GM12878 (cell line): Measurements from ENCODE around the gene ADGRG1.
"Not testable (repeated sequence)": the region's sequence is repeated elsewhere in the genome, so short reads cannot be mapped to it uniquely, and the experiment has no call there.

Experiments
- BHLHE40 ChIP-seq, 2 experiments: fragments of 450-650 bp in 1 of 2; IDR thresholded peaks; 2 replicates each; pipeline ENCODE4 v1.6.1; 2011 to 2017; ENCODE audit warnings: low read depth in 2 of 2, borderline replicate concordance in 1 of 2, improper control_type of control experiment in 1 of 2, low read length in 1 of 2, mild to moderate bottlenecking in 1 of 2
- CBX3 ChIP-seq: fragments of 200-600 bp; sonication (generic); IDR thresholded peaks from 2 replicates; pipeline ENCODE4 v1.6.1; 2016; ENCODE audit warnings: low read depth, borderline replicate concordance
- TF ChIP-seq, protein P1 (sequence below), 3 experiments: IDR thresholded peaks in 2 of 3; conservative IDR thresholded peaks in 1 of 3; 2 replicates each; pipeline ENCODE4 v1.5.1; 2011; ENCODE audit warnings: low read depth in 3 of 3, low read length in 3 of 3, mild to moderate bottlenecking in 3 of 3, control low read depth in 2 of 3, moderate library complexity in 2 of 3, inconsistent platforms in 1 of 3, mixed read lengths in 1 of 3; ENCODE audit not compliant: control insufficient read depth in 2 of 3, insufficient read depth in 1 of 3; ENCODE audit errors: extremely low read depth in 1 of 3

DNA sequence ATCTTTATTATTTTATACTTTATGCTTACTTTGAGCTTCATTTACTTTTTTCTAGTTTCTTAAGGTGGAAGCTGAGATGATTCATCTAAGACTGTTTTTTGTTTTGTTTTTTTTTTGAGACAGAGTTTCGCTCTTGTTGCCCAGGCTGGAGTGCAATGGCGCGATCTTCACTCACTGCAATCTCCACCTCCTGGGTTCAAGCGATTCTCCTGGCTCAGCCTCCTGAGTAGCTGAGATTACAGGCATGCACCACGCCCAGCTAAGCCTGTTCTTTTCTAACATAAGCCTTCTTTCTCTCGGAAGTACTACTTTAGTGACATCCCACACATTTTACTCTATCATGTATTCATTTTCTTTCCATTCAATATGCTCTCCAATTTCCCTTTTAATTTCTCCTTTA, 84.1 kb downstream of the ADGRG1 start:
- TF ChIP-seq CBX3; BHLHE40 (IDR thresholded peaks at IDR 0.05; ENCODE audit: borderline replicate concordance in 1 of 2, low read depth in 2 of 2, low read length in 1 of 2): not testable (repeated sequence)
- TF ChIP-seq, protein P1, sequence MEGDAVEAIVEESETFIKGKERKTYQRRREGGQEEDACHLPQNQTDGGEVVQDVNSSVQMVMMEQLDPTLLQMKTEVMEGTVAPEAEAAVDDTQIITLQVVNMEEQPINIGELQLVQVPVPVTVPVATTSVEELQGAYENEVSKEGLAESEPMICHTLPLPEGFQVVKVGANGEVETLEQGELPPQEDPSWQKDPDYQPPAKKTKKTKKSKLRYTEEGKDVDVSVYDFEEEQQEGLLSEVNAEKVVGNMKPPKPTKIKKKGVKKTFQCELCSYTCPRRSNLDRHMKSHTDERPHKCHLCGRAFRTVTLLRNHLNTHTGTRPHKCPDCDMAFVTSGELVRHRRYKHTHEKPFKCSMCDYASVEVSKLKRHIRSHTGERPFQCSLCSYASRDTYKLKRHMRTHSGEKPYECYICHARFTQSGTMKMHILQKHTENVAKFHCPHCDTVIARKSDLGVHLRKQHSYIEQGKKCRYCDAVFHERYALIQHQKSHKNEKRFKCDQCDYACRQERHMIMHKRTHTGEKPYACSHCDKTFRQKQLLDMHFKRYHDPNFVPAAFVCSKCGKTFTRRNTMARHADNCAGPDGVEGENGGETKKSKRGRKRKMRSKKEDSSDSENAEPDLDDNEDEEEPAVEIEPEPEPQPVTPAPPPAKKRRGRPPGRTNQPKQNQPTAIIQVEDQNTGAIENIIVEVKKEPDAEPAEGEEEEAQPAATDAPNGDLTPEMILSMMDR (IDR thresholded peaks at IDR 0.05 in 2 of 3, conservative IDR thresholded peaks at IDR 0.05 in 1 of 3; ENCODE audit: control insufficient read depth in 2 of 3, extremely low read depth in 1 of 3, insufficient read depth in 1 of 3, low read depth in 3 of 3, low read length in 3 of 3) = not testable (repeated sequence)
